C4-2B (cell line): Measurements from ENCODE around the gene SCFD2.
A peak's percentile ranks its signal among the peaks of the same experiment; 100 is the strongest.

ENCODE experiments used
- H3K27ac ChIP-seq: fragments of 450-650 bp; 2 replicates; pipeline ENCODE4 v1.5.1; 2017
- ZFX ChIP-seq: fragments of 450-650 bp; IDR thresholded peaks from 2 replicates; pipeline ENCODE4 v1.6.1; 2017
- TF ChIP-seq, protein P1 (sequence below): fragments of 450-650 bp; conservative IDR thresholded peaks from 2 replicates; pipeline ENCODE4 v1.5.1; 2017; ENCODE audit warnings: mild to moderate bottlenecking

The SCFD2 gene

DNA sequence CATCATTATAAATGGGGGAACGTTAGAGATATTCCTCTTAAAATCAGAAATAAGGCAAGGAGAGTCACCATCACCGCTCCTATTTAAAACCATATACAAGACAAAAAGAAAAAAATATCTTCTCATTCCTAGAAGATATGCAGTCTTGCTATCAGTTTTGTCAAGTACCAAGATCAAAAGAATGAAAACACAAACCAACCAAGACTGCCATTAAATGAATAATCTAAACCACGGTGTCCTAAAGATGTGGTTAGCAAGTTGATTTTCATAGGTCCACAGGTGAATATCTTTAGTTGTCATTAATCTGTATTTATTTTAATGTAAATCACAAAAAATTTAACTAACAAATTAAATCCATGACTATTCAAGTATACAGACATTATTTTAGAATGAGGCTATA lies 39.3 kb downstream of the SCFD2 start:
- TF ChIP-seq ZFX: no peak
- TF ChIP-seq, protein P1, sequence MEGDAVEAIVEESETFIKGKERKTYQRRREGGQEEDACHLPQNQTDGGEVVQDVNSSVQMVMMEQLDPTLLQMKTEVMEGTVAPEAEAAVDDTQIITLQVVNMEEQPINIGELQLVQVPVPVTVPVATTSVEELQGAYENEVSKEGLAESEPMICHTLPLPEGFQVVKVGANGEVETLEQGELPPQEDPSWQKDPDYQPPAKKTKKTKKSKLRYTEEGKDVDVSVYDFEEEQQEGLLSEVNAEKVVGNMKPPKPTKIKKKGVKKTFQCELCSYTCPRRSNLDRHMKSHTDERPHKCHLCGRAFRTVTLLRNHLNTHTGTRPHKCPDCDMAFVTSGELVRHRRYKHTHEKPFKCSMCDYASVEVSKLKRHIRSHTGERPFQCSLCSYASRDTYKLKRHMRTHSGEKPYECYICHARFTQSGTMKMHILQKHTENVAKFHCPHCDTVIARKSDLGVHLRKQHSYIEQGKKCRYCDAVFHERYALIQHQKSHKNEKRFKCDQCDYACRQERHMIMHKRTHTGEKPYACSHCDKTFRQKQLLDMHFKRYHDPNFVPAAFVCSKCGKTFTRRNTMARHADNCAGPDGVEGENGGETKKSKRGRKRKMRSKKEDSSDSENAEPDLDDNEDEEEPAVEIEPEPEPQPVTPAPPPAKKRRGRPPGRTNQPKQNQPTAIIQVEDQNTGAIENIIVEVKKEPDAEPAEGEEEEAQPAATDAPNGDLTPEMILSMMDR: no peak
- H3K27ac ChIP-seq: no peak overlapping the region

GRCh38 chr4:53322696-53323095 lies 43.2 kb downstream of the SCFD2 start:
- H3K27ac ChIP-seq: no peak overlapping the region
- TF ChIP-seq, protein P1: no peak
- TF ChIP-seq ZFX: no peak

DNA sequence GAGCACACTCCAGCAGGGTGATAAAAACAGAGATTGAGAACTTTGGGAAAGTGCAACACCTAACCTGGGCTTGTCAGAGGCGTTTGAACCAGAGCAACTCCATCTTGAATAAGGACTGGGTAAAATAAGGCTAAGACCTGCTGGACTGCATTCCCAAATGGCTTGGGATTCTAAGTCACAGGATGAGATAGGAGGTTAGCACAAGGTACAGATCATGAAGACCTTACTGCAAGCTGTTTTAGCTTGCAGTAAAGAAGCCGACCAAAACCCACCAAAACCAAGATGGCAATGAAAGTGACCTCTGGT lies 43.9 kb downstream of the SCFD2 start:
- no peak overlapping the region for H3K27ac ChIP-seq
- TF ChIP-seq ZFX: no peak
- TF ChIP-seq, protein P1: no peak

DNA sequence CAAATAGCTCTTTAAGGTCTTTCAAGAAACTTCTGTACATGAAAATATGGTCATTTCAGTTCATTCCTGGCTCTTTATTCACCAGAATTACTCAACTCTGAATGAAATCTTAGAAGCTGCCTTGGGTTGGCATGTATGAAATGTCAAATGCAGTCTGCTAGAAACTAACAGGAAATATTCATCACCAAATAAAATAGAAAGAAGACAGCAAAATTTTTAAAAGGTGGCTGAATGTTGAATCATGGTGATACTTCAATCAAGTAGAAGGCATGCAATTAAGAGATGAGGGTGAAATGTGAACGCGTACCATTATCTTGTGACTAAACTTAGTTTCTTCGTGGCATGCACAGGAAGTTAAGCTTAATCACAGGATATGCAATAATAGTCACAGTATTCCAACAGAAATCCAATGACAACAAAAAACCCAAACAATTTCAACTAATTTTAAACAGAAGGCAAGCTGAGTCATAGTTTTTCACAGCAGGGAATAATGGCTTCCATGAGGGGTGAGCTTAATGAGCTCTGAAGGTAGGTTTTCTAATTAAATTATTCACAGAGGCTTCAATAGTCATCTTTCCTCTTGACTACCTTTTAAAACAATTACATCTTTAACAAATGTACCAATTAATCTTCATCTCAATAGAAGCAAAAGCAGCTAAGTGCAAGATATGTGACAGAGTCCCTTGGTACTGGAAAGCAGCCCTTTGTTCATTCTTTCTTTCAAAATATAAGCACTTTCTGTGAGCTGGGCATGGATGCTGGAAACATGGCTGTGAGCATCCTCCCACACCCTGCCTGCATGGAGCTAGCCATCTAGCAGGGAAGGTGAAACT lies 44.5 kb downstream of the SCFD2 start:
- TF ChIP-seq ZFX: no peak
- TF ChIP-seq, protein P1: no peak
- no peak overlapping the region for H3K27ac ChIP-seq

DNA sequence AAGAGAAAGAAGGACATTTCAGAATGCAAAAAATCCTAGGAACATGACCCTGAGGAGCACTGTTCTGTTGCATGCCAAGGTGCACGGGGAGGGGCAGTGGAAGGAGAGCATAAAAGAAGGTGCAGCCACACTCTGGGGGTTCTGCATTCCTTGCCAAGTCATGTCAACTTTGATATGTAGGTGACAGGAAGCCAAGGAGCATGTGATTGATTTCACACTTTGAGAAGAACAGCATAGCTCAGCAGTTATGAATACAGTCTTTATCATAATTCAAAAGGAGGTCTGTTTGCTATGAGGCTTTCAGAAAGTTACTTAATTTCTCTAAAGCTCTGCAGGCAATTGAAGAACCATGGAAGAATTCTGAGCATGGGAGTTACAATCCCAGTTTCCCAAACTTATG lies 50.6 kb downstream of the SCFD2 start:
- H3K27ac ChIP-seq: no peak overlapping the region
- TF ChIP-seq, protein P1: no peak
- no peak for TF ChIP-seq ZFX

DNA sequence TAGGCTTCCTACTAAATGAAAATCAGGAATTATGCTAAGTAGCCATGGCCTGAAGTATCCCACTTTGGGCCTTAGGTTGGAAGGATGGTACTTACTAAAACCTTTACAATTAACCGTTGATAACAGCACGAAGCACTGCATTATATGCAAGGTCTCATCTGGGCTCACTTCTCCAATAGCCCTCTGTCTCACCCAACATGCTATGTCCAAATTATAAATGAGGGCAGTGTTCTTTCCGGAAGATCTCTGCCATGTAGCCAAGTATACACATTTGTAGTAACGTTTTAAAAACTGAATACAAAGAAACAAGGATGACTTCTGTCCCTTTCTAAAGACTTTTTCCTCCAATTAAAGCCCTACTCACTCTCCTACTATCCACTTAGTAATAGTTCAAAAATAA lies 51.6 kb downstream of the SCFD2 start:
- TF ChIP-seq, protein P1: no peak
- TF ChIP-seq ZFX: no peak
- H3K27ac ChIP-seq: no peak overlapping the region

DNA sequence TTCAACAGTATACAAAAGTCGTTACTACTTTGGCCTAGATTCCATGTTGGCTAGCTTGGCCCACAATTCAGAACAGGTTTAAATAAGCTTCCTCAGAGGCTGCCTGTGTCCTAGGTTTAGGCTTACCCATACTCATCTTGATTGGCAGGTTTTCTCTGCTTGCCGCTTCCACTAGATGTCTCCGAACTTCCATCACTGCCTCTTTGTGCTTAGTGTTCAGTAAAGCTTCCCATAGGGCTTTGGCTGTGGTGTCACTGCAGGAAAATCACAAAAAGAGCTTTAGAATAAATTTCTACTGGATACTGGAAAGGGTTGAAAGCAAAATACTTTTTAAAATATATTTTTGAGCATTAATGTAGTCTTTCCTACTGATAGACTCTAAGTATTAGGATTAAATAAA lies 52.4 kb downstream of the SCFD2 start:
- H3K27ac ChIP-seq: no peak overlapping the region
- TF ChIP-seq ZFX: no peak
- TF ChIP-seq, protein P1: peak; percentile 26; the same call in 1 of the 2 replicates
